Measurements from ENCODE around the gene AKIRIN1. TPM values are rescaled to one million over a fixed set of nuclear protein-coding genes. Genes with fewer than 3 reads are reported as not detected.

AKIRIN1 gene, protein sequence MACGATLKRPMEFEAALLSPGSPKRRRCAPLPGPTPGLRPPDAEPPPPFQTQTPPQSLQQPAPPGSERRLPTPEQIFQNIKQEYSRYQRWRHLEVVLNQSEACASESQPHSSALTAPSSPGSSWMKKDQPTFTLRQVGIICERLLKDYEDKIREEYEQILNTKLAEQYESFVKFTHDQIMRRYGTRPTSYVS
- total RNA-seq: 31.1 and 35.3 TPM in 2 replicates

DNA sequence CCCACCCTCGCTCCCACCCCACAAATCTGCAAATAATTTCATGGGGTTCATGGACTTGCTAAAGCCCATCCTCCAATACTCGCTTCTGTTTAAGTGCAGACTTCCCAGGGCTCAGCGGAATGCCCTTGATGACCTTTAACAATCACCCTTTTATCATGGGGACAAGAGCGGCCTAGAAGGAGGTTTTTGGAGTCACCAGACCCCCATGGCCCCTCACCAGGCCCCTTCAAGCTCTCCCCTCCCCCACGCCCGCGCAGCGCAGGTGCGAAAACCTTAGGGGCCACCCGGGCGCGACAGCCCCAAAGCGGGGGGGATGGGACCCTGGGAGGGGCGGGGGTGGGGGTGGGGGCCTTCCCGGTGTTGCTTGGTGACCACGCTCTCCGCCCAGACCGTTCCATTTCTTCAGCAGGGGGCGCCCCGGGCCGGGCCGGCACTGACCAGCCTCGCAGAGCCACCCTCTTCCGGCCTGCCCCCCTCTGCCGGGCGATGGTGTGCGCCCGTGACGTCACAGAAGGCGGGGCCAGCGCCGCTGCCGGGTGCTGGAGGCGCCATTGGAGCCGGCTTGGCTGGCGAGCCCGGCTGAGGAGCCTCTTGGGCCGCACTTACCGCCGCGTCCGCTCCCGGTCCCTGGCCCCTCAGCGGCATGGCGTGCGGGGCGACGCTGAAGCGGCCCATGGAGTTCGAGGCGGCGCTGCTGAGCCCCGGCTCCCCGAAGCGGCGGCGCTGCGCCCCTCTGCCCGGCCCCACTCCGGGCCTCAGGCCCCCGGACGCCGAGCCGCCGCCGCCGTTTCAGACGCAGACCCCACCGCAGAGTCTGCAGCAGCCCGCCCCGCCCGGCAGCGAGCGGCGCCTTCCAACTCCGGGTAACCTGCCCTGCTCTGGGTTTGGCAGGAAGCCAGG is at the start of gene AKIRIN1:
Gene AKIRIN1, plus strand, starts transcription at position 539 of the 900 bp plus-strand sequence. Its CDS starts 105 bp downstream, at position 644.

DNA sequence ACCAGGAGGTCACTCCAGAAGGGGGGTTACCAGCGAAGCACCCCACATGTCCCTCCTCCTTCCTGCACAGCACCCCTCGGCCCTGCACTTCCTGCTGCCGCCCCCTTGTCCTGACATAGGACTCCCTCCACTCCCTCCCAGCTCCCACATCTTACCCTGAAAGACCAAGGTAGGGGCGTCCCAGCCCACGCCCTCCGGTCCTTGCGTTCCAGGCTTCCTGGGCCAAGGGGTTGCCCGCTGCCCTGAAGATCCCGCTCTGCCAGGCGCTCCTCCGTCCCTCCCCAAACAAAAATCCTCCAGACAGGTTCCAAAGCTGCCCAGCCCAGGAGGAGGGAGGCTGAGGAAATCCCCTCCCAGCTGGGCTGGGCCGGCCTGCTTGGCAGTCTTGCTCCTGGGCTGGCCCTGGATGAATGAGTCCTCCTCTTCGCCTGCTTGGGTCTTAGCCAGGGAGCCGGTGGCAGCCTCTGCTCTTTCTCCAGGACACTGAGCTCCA is 49.5 kb upstream of the AKIRIN1 start, which contains the start of gene RHBDL2:
Gene RHBDL2, minus strand, starts transcription at position 304 of the 493 bp plus-strand sequence. CDS start 22,618 bp downstream, outside the sequence.

DNA sequence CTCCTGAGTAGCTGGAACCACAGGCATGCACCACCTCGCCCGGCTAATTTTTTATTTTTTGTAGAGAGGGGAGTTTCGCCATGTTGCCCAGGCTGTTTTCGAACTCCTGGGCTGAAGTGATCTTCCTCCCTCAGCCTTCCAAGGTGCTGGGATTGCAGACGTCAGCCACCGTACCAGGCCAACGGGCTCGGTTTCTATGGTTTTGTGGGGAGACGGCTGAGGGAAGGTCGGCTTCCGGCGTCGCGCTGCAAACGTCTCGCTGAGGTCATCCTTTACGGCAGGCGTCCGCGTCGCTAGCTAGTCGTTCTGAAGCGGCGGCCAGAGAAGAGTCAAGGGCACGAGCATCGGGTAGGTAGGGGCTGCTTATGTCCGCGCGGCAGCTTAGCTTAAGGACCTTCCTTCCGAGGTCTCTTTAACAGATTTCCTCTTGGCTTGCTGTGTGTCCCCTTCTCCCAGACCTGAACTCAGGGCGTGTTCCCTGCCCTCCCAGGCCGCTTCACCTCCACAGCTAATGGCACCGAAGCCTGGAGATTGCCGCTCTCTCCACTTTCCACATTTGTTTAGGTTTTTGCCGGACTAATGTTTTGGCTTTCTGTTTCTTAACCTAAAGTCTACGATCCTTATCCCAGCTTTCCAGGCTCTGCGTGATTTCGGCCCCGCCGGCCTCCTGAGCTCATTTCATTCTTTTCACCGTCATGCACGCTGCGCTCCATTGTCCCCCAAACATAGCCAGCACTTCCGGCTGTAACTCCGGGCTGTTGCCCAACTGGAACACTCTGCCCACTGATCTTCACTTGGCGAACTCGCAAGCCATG is 35.2 kb downstream of the AKIRIN1 start, which contains the start of gene NDUFS5:
Gene NDUFS5, plus strand, starts transcription at position 300 of the 815 bp plus-strand sequence. CDS start 2,375 bp downstream, outside the sequence.

Other genes starting within 250 kb of the AKIRIN1 start
- 11.9 and 17.8 TPM in 2 replicates for gene RRAGC, start 131.5 kb upstream of the AKIRIN1 start, total RNA-seq
- 4.2 and 5.0 TPM in 2 replicates for gene MYCBP, start 117.9 kb upstream of the AKIRIN1 start, total RNA-seq
- under 0.01 TPM in 1 of 2 replicates, not detected in the other for gene GJA9, start 109.7 kb upstream of the AKIRIN1 start, total RNA-seq
- 0.37 and 0.71 TPM in 2 replicates for gene RHBDL2, start 49.4 kb upstream of the AKIRIN1 start, total RNA-seq
- gene NDUFS5, start 35.1 kb downstream of the AKIRIN1 start, total RNA-seq: 807 and 945 TPM in 2 replicates
- 236 and 271 TPM in 2 replicates for gene MACF1, start 213.4 kb downstream of the AKIRIN1 start, total RNA-seq